ENCODE measurements around the gene PPP1R3F.

Gene PPP1R3F

GRCh38 chrX:49250578-49250977, 19.0 kb upstream of the PPP1R3F start:
- no peak for DNase-seq

GRCh38 chrX:49251325-49251724, 18.3 kb upstream of the PPP1R3F start:
- DNase-seq: no peak

- no peak for DNase-seq
These were observed 15.0 kb upstream of the PPP1R3F start for GRCh38 chrX:49254639-49255038.

- DNase-seq: no peak
These were observed 13.2 kb upstream of the PPP1R3F start for GRCh38 chrX:49256268-49256995.

- DNase-seq: no peak
These were observed 12.4 kb upstream of the PPP1R3F start for GRCh38 chrX:49257074-49257790.

GRCh38 chrX:49257846-49258748, 11.5 kb upstream of the PPP1R3F start:
- no peak for DNase-seq

GRCh38 chrX:49258749-49259124, 10.9 kb upstream of the PPP1R3F start:
- no peak for DNase-seq

- no peak for DNase-seq
These were observed 9.2 kb upstream of the PPP1R3F start for GRCh38 chrX:49260221-49260985.

- DNase-seq: no peak
These were observed 7.0 kb upstream of the PPP1R3F start for GRCh38 chrX:49262603-49263002.

- no peak for DNase-seq
These were observed 6.0 kb upstream of the PPP1R3F start for GRCh38 chrX:49263631-49264030.

GRCh38 chrX:49264460-49264859, 5.1 kb upstream of the PPP1R3F start, which contains the start of gene FOXP3:
Gene FOXP3 (minus strand): TSS chrX:49264710. CDS start chrX:49258505, 6,205 bp downstream.
- DNase-seq: no peak

- no peak for DNase-seq
These were observed 2.8 kb upstream of the PPP1R3F start for GRCh38 chrX:49266523-49267445.

GRCh38 chrX:49268702-49269009, 937 bp upstream of the PPP1R3F start:
- DNase-seq: no peak

- DNase-seq: peak; percentile 92
These were observed 405 bp upstream of the PPP1R3F start for GRCh38 chrX:49269010-49269766.

- no peak for DNase-seq
These were observed 792 bp downstream of the PPP1R3F start for GRCh38 chrX:49270249-49270921.

GRCh38 chrX:49271341-49271740, 1.7 kb downstream of the PPP1R3F start:
- DNase-seq: no peak

GRCh38 chrX:49272421-49272820, 2.8 kb downstream of the PPP1R3F start:
- DNase-seq: no peak

- DNase-seq: no peak
These were observed 3.7 kb downstream of the PPP1R3F start for GRCh38 chrX:49273181-49273727.

- no peak for DNase-seq
These were observed 6.6 kb downstream of the PPP1R3F start for GRCh38 chrX:49276207-49276606.

Data from NCI-H2081 treated with DMSO at 0.1 percent for 48 hours (cell line).